NB4 (cell line): Measurements from ENCODE around the gene NTRK2.

ENCODE experiments used
- POLR2A ChIP-seq: IDR thresholded peaks from 2 replicates; pipeline ENCODE4 v1.6.1; 2011; ENCODE audit warnings: mild to moderate bottlenecking; ENCODE audit not compliant: insufficient read length; ENCODE audit errors: extremely low read depth
- TF ChIP-seq, protein P1 (sequence below): IDR thresholded peaks from one replicate; pipeline ENCODE4 v1.5.1; 2012; ENCODE audit warnings: low read depth, low read length
- TF ChIP-seq, protein P2 (sequence below): IDR thresholded peaks from 2 replicates; pipeline ENCODE4 v1.6.1; 2011; ENCODE audit warnings: low read depth, low read length

- TF ChIP-seq, protein P1, sequence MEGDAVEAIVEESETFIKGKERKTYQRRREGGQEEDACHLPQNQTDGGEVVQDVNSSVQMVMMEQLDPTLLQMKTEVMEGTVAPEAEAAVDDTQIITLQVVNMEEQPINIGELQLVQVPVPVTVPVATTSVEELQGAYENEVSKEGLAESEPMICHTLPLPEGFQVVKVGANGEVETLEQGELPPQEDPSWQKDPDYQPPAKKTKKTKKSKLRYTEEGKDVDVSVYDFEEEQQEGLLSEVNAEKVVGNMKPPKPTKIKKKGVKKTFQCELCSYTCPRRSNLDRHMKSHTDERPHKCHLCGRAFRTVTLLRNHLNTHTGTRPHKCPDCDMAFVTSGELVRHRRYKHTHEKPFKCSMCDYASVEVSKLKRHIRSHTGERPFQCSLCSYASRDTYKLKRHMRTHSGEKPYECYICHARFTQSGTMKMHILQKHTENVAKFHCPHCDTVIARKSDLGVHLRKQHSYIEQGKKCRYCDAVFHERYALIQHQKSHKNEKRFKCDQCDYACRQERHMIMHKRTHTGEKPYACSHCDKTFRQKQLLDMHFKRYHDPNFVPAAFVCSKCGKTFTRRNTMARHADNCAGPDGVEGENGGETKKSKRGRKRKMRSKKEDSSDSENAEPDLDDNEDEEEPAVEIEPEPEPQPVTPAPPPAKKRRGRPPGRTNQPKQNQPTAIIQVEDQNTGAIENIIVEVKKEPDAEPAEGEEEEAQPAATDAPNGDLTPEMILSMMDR = peak; percentile 68
- no peak for TF ChIP-seq POLR2A
- TF ChIP-seq, protein P2, sequence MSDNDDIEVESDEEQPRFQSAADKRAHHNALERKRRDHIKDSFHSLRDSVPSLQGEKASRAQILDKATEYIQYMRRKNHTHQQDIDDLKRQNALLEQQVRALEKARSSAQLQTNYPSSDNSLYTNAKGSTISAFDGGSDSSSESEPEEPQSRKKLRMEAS = 0 out of 2 replicates have a peak, but pooled peaks have one; percentile 17
Observed at GRCh38 chr9:84697509-84698114, 28.1 kb downstream of the NTRK2 start.
